Measurements from ENCODE around the gene VEPH1.

DNA sequence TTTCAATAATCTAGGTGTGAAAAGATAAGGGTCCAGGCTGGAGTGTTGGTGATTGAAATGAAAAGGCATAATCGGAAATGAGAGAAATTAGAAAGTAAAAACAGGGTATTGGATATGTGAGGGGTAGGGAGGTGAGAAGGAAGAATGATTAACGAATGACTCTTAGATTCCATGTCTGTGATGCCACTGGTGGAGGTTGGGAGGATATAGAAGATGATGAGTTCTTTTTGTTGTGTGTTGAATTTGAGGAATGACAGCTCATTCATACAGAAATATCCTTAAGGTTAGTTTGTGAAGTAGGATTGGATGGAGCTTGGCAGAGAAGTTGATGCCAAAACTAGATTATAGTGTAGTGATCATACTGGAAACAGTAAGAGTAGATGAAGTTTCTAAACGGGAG lies 271.1 kb downstream of the VEPH1 start:
- no peak for TF ChIP-seq EZH2 (IDR thresholded peaks at IDR 0.05; ENCODE audit: borderline replicate concordance, low read depth, low read length, severe bottlenecking)
- TF ChIP-seq CTCF (IDR thresholded peaks at IDR 0.05; ENCODE audit: borderline replicate concordance, extremely low read depth, low read length, poor library complexity, severe bottlenecking), result no peak

Data from DND-41 (cell line).